Measurements from ENCODE around the gene GARNL3. TPM values are rescaled to one million over a fixed set of nuclear protein-coding genes. Genes with fewer than 3 reads are reported as not detected.
A peak's percentile ranks its signal among the peaks of the same experiment; 100 is the strongest.

GARNL3 gene
- total RNA-seq, 2 experiments from 2014 or later, result 3.8 to 4.2 TPM

DNA sequence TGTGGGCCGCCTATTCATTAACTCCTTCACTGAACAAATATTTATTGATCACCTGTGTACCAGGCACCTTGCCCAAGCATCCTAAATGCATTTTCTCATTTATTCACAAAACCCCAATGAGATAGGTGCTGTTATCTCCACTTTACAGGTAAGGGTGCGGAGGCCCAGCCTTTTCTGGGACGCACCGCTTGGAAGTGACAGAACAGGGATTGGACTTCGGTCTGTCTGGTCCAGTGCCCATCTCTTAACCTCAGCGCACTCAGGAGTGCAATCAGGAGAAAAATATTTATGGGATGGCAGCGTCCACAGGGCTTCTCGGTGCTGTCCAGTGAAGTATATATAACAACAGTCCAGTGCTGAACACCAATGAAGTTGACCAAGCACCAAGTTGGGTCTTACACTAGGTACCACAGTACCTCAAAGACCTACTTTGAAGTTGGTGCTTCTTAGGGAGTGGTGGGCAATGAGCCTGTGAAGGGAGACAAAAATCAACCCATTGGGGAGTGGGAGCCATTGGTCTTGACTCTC is 18.9 kb upstream of the GARNL3 start:
- ChIA-PET CTCF (interaction anchor here (1.2 kb wide), 1 partner anchor 31 kb away, joined by 5 read pairs; no protein-coding TSS in a partner anchor), POLR2A (interaction anchor here (1.1 to 1.5 kb wide), 2 partner anchors 16 to 206 kb away, joined by 6 read pairs; partner anchors contain the start of genes LRSAM1 and RPL12)
- H3K36me3 Mint-ChIP-seq (ENCODE audit: low read depth), result no peaks in the 10 kb centered on the region
- H3K4me3 Mint-ChIP-seq, result peak overlapping the region; percentile 84
- ATAC-seq (no peak), DNase-seq (no peak)
- TF ChIP-seq, protein P1, sequence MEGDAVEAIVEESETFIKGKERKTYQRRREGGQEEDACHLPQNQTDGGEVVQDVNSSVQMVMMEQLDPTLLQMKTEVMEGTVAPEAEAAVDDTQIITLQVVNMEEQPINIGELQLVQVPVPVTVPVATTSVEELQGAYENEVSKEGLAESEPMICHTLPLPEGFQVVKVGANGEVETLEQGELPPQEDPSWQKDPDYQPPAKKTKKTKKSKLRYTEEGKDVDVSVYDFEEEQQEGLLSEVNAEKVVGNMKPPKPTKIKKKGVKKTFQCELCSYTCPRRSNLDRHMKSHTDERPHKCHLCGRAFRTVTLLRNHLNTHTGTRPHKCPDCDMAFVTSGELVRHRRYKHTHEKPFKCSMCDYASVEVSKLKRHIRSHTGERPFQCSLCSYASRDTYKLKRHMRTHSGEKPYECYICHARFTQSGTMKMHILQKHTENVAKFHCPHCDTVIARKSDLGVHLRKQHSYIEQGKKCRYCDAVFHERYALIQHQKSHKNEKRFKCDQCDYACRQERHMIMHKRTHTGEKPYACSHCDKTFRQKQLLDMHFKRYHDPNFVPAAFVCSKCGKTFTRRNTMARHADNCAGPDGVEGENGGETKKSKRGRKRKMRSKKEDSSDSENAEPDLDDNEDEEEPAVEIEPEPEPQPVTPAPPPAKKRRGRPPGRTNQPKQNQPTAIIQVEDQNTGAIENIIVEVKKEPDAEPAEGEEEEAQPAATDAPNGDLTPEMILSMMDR (IDR thresholded peaks at IDR 0.05), result no peak
- no peak overlapping the region for H3K27ac Mint-ChIP-seq
- H3K4me1 Mint-ChIP-seq (ENCODE audit: low read depth), result peaks cover 4% of the 10 kb centered on the region
- intact Hi-C loops (cut with micrococcal nuclease), result no loop called here
- peaks cover 7% of the 10 kb centered on the region for H3K27me3 Mint-ChIP-seq
- no peaks in the 10 kb centered on the region for H3K9me3 Mint-ChIP-seq

DNA sequence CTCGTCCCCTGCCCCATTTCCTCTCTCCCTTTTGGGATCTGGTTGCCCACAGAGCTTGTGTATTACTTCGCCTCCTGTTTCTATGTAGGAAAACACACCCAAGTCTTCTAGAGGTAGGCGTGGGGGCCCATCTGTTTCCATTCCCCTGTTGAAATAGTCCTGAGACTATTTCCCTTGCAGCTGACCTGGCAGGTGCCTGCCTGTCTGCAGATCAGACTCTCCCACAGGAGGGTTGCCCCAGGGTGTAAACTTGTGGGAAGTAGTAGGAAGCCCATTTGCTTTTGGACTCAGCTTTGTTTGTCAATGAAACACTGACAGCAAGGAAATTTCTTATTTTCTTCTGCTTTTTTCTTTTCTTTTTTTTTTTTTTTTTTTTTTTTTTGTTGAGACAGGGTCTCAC is 16.3 kb upstream of the GARNL3 start:
- Mint-ChIP-seq H3K27me3 (peaks cover 9% of the 10 kb centered on the region), H3K4me3 (no peak overlapping the region), H3K4me1 (ENCODE audit: low read depth) (peaks cover 4% of the 10 kb centered on the region), H3K27ac (no peak overlapping the region), H3K36me3 (ENCODE audit: low read depth) (no peaks in the 10 kb centered on the region), H3K9me3 (no peaks in the 10 kb centered on the region)
- ChIA-PET POLR2A (interaction anchor here (0.5 kb wide), 1 partner anchor 114 kb away, joined by 3 read pairs; no protein-coding TSS in a partner anchor), CTCF (no interaction called here)
- no peak for DNase-seq
- TF ChIP-seq, protein P1 (IDR thresholded peaks at IDR 0.05), result no peak
- ATAC-seq, result no peak
- intact Hi-C loops (cut with micrococcal nuclease), result no loop called here

DNA sequence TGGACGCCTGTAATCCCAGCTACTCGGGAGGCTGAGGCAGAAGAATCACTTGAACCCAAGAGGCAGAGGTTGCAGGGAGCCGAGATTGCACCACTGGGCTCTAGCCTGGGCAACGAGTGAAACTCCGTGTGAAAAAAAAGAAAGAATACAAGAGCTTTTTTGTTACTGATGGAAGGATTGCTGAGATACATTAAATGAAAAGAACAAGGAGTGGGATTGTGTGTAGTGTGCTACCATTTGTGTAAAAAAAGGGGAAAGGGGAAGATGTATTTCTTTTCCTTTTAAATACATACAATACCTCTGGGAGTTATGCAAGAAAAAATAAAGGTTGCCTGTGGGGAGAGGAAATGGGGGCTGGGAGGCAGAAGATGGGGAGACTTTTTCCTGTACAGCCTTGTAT is 14.7 kb upstream of the GARNL3 start:
- Mint-ChIP-seq H3K36me3 (ENCODE audit: low read depth) (no peaks in the 10 kb centered on the region), H3K27ac (no peak overlapping the region), H3K9me3 (no peaks in the 10 kb centered on the region), H3K4me1 (ENCODE audit: low read depth) (peaks cover 2% of the 10 kb centered on the region), H3K4me3 (no peak overlapping the region), H3K27me3 (peaks cover 8% of the 10 kb centered on the region)
- TF ChIP-seq, protein P1 (IDR thresholded peaks at IDR 0.05), result no peak
- ATAC-seq, result no peak
- ChIA-PET POLR2A (no interaction called here), CTCF (no interaction called here)
- intact Hi-C loops (cut with micrococcal nuclease), result no loop called here
- DNase-seq, result no peak

DNA sequence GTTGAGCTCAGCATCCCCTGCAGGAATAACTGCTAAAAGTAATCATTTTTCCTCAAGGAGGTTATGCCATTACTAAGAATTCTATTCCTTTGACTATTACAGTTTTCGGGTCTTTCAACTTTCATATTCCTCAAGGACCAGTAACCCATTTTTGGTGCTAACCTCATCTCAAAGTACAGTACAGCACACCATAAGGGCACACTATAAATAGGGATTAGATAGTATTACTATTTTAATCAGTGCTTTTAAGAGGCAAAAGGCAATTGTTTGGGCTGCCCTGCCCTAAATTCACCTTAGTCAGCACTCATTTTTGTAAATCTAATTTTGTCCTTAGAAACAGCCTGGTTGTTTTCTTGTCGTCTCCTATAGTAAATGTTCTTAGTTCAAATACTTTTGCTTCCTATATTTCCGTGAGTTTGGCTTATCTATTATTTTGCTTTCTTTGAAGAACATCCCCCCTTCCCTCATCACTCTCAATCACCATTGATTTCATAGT is 13.6 kb upstream of the GARNL3 start:
- ChIA-PET POLR2A (no interaction called here), CTCF (interaction anchor here (0.7 kb wide), 1 partner anchor 15 kb away, joined by 3 read pairs; no protein-coding TSS in a partner anchor)
- H3K9me3 Mint-ChIP-seq, result no peaks in the 10 kb centered on the region
- H3K36me3 Mint-ChIP-seq (ENCODE audit: low read depth), result no peaks in the 10 kb centered on the region
- no peaks in the 10 kb centered on the region for H3K4me1 Mint-ChIP-seq (ENCODE audit: low read depth)
- intact Hi-C loops (cut with micrococcal nuclease), result no loop called here
- no peak overlapping the region for H3K27ac Mint-ChIP-seq
- DNase-seq (no peak), ATAC-seq (no peak)
- H3K27me3 Mint-ChIP-seq, result peaks cover 7% of the 10 kb centered on the region
- TF ChIP-seq, protein P1 (IDR thresholded peaks at IDR 0.05), result no peak
- H3K4me3 Mint-ChIP-seq, result no peak overlapping the region

DNA sequence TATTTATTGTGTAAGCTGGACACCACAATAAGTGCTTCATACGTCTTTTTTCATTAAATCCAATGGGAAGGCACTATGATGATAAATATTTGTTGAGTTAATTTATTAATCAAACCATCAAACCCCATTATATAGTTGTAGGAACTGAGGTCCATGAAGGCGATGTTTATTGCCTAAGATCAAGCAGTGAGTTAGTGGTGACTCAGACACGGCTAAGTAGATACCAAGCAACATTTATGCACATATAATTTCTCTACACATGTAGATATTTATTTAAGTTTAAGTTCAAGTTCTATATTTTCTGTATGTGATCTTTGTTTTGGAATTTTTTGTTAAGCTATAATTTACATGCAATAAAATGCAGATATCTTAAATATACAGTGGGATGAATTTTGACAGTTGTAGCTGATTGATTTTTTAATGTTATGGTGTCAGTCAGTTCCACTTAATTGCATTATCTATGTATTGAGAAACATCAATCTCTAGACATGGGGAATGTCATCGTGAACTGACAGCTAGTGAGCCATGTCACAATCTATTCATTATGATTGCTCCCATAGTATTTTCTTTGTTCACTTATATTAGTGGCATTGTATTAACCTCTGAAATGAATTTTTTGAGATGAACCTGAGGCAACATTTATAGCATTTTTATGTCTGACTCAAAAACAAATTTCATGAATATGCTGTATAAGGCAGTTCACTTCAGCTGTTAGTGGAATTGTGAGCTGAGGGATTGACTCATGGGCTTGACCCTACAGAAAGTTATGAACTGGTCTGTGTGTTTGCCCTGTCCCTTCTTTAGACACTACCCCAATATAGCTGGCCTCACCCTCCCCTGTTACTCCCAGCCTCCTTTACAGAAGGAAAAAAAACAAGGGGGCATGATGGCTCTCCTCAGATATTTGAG is 11.9 kb upstream of the GARNL3 start:
- Mint-ChIP-seq H3K9me3 (no peaks in the 10 kb centered on the region), H3K27me3 (peaks cover 4% of the 10 kb centered on the region), H3K27ac (no peak overlapping the region), H3K36me3 (ENCODE audit: low read depth) (no peaks in the 10 kb centered on the region), H3K4me1 (ENCODE audit: low read depth) (no peaks in the 10 kb centered on the region), H3K4me3 (no peak overlapping the region)
- intact Hi-C loops (cut with micrococcal nuclease), result no loop called here
- TF ChIP-seq, protein P1 (IDR thresholded peaks at IDR 0.05), result no peak
- DNase-seq (no peak), ATAC-seq (no peak)
- ChIA-PET CTCF (no interaction called here), POLR2A (interaction anchor here (0.6 kb wide), 1 partner anchor 285 kb away, joined by 3 read pairs; no protein-coding TSS in a partner anchor)
